Measurements from ENCODE around the gene CYB561D1.
A peak's percentile ranks its signal among the peaks of the same experiment; 100 is the strongest.
"Not testable (repeated sequence)": the region's sequence is repeated elsewhere in the genome, so short reads cannot be mapped to it uniquely, and the experiment has no call there.

Gene CYB561D1, protein sequence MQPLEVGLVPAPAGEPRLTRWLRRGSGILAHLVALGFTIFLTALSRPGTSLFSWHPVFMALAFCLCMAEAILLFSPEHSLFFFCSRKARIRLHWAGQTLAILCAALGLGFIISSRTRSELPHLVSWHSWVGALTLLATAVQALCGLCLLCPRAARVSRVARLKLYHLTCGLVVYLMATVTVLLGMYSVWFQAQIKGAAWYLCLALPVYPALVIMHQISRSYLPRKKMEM

DNA sequence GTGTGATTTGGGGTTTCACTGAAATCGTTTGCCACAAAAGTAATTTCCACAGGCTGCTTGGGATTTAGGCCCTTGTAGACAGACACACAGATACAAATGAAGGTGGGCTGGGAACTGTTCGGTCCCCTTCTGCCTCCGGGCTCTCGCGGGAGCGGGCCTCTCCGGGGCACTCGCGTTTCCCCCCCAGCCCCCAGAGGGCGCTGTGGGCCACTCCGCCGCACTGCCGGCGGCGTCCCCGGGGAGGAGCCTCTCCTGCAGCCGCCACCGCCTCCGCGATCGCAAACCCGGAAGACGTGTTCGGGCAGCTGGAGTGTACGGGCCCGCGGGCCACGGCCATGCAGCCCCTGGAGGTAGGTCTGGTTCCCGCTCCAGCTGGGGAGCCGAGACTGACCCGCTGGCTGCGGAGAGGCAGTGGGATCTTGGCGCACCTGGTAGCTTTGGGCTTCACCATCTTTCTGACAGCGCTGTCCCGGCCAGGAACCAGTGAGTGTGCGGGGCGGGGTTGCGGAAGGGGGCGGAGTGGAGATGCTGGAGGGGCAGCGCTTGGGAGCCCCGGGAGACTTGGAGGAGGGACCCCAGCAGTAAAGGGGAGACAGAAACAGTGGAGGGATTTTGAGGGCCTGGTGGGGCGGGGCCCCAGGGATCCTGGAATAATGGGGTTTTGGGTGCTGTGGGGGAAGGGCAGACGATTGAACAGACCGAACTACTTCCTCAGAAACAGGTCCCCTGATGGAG is at the start of gene CYB561D1:
CYB561D1 (plus strand) TSS at position 290 of the 735 bp plus-strand sequence; CDS start at position 336, 46 bp downstream.
- DNase-seq (ENCODE audit: low read depth): peak; percentile 78

DNA sequence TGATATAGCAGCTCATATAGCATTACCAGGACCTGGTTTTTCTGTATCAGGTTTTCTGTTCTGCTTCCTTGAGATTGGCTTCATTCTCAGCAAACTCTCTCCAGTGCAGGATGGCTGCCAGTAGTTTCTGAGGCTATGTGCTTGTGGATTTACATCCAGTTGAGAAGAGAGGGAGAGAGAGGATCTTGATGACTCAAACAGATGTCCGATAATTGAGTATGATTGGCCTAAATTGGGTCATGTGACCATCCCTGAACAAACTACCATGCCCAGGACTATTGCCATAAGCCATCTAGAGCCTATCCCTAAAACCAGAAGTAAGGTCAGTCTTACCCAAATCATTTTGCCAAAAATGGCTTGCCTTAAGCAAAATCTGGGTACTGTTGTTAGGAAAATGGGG is 49.5 kb upstream of the CYB561D1 start:
- no peak for DNase-seq (ENCODE audit: low read depth)

DNA sequence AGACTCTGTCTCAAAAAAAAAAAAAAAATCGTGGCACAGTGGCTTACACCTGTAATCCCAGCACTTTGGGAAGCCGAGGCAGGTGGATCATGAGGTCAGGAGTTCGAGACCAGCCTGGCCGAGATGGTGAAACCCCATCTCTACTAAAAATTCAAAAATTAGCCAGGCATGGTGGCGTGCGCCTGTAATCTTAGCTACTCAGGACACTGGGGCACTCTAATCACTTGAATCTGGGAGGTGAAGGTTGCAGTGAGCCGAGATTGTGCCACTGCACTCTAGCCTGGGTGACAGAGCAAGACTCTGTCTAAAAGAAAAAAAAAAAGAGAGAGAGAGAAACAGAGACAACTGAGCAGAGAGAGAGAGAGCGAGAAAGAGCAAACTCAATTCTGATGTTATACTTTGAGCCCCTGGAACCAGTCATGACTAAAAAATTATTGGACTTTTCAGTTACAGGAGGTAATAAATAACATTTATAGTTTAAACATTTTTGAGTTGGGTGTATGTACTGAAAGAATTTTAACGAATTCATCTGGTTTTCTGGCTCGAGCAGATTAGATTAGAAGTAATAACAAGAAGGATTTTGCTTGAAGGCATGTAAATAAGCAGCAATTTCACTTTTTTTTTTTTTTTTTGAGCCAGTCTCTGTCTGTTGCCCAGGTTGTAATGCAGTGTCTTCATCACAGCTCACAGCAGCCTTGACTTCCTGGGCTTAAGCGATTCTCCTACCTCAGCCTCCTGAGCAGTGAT is 47.8 kb upstream of the CYB561D1 start:
- not testable (repeated sequence) for DNase-seq (ENCODE audit: low read depth)

DNA sequence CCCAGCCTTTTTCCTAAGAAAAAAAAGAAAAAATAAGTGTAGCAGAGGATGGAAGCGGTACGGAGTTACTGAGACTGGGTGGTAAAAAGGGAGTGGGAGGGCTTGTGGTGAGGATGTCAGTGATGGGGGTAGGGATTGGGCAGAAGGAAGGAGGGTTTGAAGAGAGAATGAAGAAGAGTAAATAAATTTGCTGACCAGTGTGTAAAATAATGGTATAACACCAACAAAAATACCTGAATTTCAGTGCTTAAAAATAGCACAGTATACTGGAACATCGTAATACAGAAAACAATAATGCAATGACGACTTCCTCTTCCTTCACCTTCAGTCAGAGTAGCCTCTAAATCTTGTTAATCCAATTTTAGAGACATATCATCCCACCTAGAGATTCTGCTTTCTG is 46.4 kb upstream of the CYB561D1 start:
- no peak for DNase-seq (ENCODE audit: low read depth)

DNA sequence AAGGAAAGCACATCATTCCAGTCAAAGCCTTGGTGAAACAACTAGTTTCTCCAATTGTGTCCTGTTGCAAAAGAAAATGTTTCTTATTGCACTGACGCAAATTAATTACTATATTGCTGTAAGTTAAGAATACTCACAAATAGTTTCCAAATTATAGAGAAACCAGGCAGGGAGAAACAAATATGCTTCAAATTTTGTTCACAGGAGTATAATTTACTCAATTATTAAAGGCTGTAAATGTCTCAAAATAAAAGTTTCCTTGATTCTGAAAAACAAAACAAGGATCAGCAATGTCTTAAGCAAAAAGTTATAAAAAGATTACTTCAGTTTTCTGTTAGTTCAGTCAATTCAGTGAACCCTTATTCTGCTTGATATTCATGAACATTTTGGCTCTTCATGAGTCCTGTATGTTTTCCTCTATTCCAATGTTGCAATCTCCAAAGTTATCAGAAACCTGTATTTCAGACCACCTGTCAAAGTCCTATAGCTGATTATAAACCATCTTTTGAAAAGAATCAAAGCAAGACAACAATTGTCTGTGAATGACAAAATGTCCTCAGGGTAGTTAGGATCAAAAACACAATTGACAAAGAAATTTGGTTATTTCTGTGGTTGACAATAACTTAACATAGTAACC is 39.3 kb upstream of the CYB561D1 start:
- no peak for DNase-seq (ENCODE audit: low read depth)

DNA sequence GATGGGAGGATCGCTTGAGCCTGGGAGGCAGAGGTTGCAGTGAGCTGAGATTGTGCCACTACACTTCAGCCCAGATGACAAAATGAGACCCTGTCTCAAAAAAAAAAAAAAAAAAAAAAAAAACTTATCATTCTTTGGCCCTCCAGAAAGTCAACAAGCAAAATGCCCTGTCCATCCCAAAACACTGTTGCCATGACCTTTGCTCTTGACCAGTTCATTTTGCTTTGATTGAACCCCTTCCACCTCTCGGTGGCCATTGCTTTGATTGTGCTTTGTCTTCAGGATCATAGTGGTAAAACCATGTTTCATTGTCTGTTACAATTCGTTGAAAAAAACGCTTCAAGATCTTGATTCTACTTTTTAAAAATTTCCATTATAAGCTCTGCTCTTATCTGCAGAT is 36.1 kb upstream of the CYB561D1 start:
- no peak for DNase-seq (ENCODE audit: low read depth)

DNA sequence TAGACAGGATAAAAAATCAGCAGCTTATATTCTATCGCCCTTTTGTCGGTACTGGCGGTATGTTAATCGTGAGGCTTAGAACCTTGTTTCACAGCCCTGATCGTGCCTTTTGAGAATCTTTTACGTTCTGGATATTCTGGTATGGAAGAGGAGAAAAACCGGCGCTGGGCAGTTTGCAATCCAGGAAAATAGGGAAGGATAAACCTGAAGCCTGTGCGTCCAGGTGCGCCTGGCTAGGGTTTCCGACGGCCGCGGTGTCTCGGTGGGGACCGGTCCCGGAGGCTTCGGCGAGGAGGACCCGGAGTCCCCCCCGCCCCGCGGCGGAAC is 27.8 kb upstream of the CYB561D1 start:
- no peak for DNase-seq (ENCODE audit: low read depth)

DNA sequence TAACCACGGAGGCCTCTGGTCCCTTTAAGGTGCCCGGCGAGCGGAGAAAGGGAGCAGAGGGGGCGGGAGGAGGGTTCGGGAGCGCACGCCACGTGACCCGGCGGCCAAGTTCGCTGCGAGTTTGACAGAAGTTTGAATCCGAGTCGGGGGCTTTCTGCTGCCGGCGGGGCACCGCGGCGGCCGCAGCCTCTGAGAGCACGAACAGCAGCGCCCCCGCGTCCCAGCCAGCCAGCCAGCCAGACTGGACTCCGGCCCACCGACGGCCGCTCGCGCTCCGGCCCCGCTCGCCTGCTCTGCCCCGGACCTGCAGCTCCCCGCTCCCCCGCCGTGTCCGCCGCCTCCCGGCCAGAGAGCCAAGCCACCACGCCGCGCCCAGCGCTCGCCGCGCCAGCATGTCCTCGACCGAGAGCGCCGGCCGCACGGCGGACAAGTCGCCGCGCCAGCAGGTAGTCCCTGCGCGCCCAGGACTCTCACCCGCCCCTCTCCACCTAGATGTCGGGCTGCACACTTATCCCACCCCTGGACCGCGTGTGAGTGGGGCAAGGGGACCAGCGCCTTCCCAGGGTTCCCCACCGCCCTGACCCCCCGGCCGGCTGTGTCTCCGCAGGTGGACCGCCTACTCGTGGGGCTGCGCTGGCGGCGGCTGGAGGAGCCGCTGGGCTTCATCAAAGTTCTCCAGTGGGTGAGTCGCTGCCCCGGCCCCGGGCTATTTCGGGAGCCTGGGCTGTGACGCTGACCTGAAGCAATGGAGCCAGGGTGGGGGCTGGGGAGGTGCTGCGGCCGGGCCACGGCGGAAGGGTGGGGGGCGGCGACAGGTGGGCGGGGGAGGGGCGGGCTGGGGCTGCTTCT is 27.2 kb upstream of the CYB561D1 start, which contains the start of gene SYPL2:
SYPL2 (plus strand) TSS at position 95 of the 849 bp plus-strand sequence; CDS start at position 393, 298 bp downstream.
- DNase-seq (ENCODE audit: low read depth): no peak

DNA sequence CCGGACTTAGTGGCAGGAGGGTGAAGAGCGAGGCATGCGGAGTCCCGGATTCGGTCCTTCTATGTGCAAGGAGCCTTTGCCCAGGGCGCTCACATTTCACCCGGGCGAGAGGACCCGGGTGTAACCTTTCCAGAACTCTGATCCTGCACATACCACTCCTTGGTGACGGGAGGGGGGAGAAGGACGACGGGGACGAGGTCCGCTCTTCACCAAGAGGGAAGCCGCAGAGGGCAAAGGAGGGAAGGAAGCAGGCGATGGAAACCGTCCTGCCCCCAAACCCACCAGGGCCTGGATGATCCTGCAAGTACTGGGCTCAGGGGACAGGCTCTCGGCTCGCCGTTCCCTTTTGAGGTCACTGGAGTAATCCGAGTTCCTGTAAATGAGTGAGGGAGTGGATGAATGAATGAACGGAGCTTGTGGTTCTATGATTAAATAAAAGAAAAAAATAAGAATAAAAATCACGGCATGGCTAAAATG is 26.6 kb upstream of the CYB561D1 start:
- DNase-seq (ENCODE audit: low read depth): no peak

DNA sequence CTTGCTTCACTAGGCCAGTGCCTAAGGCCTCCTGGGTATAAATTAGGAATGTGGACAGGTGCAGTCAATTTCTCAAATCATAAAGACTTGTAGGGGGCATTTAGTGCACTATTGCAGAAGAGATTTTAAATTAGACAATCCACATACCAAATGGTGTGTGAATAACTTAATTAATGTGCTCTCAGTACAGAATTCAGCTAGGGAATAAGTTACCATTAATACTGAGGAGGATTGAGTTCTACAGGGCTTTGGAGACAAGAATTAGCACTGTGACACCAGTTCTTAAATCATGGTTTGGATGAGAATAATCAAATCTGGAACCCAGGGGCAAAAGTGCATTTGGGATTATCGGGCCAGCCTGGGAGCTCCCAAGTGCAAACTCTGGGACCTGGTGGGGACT is 25.8 kb upstream of the CYB561D1 start:
- DNase-seq (ENCODE audit: low read depth): no peak

DNA sequence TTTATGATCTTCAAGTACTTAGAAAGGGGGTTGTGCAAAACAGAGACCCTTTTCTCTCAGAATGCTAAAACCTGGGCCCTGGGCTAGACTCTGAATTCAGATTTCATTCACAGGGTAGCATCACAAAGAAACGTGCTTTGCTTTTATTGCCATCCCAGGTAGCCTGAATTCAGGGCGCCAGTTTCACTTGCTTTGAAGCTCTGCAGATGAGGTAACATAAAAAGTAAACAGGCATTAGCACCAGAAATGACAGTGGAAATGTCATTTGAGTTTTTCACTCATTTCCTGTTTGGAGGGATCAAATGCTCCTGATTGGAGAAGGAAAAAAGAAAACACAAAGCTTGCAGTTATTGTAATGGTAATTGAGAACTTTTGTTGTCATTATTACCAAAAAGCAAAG is 25.0 kb upstream of the CYB561D1 start:
- no peak for DNase-seq (ENCODE audit: low read depth)

DNA sequence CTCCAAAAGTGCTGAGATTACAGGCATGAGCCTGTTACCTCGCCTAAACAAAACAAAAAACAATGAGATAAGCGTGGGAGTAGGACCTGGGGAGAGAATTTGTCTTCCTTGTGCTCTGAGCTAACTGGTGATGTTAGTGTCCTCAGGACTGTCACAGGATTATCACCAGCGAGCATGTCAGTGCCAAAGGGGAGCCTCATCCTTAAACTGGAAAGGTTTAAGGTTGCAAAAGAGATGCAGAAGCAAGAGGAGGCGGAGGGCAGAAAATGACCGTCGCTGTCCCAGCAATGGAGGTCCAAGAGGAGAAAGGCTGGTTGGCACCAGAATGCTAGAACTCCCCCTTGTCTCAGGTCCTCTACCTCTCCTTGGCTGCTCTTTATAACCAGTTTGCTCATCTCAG is 23.6 kb upstream of the CYB561D1 start:
- DNase-seq (ENCODE audit: low read depth): no peak

DNA sequence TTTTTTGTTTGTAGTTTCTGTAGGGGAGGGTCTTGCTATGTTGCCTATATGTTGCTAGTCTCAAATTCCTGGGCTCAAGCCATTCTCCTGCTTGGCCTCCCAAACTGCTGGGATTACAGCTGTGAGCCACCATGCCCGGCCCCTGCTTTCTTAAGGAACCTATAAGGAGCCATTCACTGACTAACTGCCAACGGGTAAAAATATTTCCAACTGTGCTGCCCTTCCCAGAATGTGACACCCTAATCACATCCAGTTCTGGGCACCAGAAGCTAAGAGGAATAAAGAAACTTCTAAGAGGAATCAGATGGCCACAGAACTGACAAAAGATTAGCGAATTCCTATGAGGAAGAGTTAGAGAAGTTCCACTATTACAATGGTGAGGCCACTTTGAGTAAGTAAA is 21.1 kb upstream of the CYB561D1 start:
- no peak for DNase-seq (ENCODE audit: low read depth)

DNA sequence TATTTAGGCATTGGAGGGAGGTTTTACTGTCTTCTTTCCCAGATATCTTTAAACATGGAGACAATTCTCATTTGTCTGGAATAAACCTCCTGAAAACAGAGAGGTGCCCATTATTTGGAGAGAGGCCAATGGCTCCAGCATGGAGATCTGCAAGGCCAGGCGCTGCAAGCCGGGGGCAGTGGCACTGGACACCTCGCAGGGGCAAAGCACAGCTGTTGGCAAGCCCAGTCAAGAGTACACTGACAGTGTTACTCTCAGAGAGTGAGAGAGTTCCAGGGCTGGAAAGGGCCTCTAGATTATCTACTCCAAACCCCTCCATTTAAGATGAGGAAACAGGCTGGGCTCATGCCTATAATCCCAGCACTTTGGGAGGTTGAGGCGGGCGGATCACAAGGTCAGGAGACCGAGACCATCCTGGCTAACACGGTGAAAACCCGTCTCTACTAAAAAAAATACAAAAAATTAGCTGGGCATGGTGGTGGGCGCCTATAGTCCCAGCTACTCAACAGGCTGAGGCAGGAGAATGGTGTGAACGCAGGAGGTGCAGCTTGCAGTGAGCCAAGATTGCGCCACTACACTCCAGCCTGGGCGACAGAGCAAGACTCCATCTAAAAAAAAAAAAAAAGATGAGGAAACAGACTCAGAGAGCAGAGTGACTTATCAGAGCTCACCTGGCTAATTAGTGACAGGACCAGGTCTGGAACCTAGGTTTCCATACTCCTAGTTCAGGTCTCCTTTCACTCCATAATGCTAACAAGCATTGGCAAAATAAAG is 20.4 kb upstream of the CYB561D1 start:
- not testable (repeated sequence) for DNase-seq (ENCODE audit: low read depth)

DNA sequence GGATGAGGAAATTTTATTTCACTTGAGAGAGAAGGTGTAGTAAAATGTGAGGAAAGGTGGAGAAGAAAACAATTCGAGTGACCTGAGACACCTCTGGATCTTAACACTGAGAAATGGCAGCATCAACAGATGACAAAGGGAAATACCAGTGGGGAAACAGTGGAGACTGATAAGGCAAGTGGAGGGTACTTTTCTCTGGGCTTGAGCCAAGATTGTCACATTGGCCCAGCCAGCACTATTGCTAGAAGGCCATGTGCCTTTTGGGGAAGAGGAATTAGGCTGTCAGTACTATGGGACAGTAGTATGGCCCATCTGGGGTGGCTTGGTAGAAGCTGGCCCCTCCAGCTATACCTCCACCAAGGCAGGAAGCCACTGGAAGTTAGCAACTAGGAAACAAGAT is 19.2 kb upstream of the CYB561D1 start:
- DNase-seq (ENCODE audit: low read depth): no peak

DNA sequence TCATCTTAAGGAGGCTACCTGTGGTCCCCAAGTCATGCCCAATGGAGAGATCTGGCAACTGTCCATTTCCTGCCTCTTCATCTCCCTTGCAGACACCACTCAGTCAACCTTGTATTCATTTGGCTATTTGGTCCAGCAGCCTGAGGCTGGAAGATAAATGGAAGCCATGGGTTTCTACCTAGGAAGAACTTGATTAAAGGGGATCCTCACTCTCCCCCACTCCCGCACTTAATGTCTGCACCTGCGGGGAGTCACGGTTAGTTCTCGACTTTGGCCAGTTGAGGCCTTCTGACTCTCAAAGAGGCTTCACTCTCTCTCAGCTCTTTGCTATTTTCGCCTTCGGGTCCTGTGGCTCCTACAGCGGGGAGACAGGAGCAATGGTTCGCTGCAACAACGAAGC is 18.6 kb upstream of the CYB561D1 start:
- DNase-seq (ENCODE audit: low read depth): no peak

DNA sequence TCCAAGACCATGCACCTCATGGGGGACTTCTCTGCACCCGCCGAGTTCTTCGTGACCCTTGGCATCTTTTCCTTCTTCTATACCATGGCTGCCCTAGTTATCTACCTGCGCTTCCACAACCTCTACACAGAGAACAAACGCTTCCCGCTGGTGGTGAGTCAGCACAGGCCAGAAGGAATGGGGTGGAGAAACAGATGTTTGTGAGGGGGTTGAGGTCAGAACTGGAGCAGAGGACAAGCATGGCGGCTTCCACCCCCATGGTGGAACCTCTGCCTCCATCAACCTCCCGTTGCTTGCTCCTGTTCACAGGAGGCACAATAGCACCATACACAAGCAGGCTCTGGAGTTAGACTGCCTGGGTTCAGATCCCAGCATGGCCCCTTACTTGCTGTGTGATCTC is 17.1 kb upstream of the CYB561D1 start:
- no peak for DNase-seq (ENCODE audit: low read depth)

DNA sequence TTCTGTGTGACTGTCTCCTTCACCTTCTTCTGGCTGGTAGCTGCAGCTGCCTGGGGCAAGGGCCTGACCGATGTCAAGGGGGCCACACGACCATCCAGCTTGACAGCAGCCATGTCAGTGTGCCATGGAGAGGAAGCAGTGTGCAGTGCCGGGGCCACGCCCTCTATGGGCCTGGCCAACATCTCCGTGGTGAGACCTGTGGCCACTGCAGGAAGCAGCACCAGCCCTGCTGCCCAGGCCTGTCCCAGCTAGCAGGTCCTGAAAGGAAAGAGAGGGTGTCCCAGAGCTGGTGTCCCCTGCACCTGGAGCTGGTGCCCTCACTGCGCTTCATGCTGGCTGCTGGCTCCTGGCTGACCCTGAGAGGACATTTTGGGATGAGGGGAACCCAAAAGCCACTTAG is 16.1 kb upstream of the CYB561D1 start:
- DNase-seq (ENCODE audit: low read depth): no peak

DNA sequence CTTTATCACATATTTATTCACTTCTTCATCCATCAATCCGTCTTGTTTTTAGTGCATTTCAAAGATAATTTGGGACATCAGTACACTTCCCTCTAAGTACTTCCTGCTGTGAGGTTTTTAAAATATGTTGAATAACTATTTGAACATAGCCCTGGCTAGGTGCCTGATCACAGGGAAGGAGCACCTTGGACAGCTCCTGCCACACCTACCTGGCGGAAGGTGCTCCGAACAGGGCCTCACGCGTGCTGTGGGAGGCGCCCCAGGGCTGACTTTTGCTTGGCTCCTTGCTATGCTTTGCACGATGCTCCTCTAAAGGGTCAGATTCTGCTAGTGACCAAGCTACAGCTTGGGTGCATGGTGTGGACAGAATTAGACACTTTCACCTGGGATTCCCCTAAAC is 15.1 kb upstream of the CYB561D1 start:
- no peak for DNase-seq (ENCODE audit: low read depth)

DNA sequence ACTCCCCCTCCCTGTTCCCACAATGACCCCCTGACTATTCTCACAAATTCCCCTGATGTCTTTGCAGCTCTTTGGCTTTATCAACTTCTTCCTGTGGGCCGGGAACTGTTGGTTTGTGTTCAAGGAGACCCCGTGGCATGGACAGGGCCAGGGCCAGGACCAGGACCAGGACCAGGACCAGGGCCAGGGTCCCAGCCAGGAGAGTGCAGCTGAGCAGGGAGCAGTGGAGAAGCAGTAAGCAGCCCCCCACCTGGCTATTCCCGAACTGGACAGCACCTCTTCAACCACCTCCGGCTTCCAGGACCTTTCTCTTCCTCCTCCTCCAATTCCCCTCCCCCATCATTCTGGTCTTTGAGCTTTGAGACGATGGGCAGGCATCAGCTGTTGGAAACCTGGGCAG is 14.6 kb upstream of the CYB561D1 start:
- DNase-seq (ENCODE audit: low read depth): no peak

DNA sequence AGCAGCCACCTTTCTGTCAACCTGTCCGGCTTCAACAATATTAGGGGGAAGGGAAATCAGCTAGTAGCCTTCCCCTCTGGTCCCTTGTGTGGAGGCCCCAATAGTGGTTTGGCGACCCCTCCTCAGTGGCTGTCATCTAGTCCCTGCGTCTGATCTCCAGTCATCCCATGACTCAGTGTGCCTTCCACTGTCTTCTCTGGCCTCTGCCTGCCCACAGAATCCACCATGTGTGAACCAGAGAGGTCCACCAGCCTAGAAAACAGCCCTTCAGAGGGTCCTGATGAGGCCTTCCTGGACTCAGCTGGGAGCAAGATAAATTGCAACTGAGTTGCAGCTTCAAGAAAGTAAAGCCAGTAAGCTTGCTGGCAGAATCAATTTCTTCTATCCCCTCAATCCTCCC is 14.0 kb upstream of the CYB561D1 start:
- no peak for DNase-seq (ENCODE audit: low read depth)
